Measurements from ENCODE around the gene TGFBR3L. TPM values are rescaled to one million over a fixed set of nuclear protein-coding genes. Genes with fewer than 3 reads are reported as not detected.

TGFBR3L gene
- total and polyA plus RNA-seq, 2 of the 13 experiments (the other 11 are each of a cell fraction or from before 2014, with no cell fraction given) = 0.20 to 1.0 TPM

- TF ChIP-seq, protein P1, sequence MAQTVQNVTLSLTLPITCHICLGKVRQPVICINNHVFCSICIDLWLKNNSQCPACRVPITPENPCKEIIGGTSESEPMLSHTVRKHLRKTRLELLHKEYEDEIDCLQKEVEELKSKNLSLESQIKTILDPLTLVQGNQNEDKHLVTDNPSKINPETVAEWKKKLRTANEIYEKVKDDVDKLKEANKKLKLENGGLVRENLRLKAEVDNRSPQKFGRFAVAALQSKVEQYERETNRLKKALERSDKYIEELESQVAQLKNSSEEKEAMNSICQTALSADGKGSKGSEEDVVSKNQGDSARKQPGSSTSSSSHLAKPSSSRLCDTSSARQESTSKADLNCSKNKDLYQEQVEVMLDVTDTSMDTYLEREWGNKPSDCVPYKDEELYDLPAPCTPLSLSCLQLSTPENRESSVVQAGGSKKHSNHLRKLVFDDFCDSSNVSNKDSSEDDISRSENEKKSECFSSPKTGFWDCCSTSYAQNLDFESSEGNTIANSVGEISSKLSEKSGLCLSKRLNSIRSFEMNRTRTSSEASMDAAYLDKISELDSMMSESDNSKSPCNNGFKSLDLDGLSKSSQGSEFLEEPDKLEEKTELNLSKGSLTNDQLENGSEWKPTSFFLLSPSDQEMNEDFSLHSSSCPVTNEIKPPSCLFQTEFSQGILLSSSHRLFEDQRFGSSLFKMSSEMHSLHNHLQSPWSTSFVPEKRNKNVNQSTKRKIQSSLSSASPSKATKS (CRISPR knock-in tag; IDR thresholded peaks at IDR 0.05) = no peak
- TF ChIP-seq YEATS4 (CRISPR knock-in tag; IDR thresholded peaks at IDR 0.05; ENCODE audit: borderline replicate concordance) = no peak
- no peak for TF ChIP-seq MATR3 (CRISPR knock-in tag; IDR thresholded peaks at IDR 0.05)
- TF ChIP-seq TCF7 (IDR thresholded peaks at IDR 0.05; ENCODE audit: low read depth) = no peak
- TF ChIP-seq IRF2 (CRISPR knock-in tag; IDR thresholded peaks at IDR 0.05) = no peak
- no peak for TF ChIP-seq HINFP (CRISPR knock-in tag; IDR thresholded peaks at IDR 0.05; ENCODE audit: low read depth)
These were observed 49.2 kb upstream of the TGFBR3L start (continued) for GRCh38 chr19:7865262-7865911.

- no peak overlapping the region for H2AFZ ChIP-seq (ENCODE audit: low read length)
- TF ChIP-seq SMYD3 (CRISPR knock-in tag; IDR thresholded peaks at IDR 0.05) (no peak), ZNF256 (CRISPR knock-in tag; conservative IDR thresholded peaks at IDR 0.05) (no peak), JUN (CRISPR knock-in tag; IDR thresholded peaks at IDR 0.05) (no peak), SKI (IDR thresholded peaks at IDR 0.05; ENCODE audit: partially characterized antibody) (no peak), KLF12 (CRISPR knock-in tag; IDR thresholded peaks at IDR 0.05; ENCODE audit: borderline replicate concordance) (no peak), MAFF (IDR thresholded peaks at IDR 0.05; ENCODE audit: low read depth, low read length) (no peak)
- TF ChIP-seq, protein P2, sequence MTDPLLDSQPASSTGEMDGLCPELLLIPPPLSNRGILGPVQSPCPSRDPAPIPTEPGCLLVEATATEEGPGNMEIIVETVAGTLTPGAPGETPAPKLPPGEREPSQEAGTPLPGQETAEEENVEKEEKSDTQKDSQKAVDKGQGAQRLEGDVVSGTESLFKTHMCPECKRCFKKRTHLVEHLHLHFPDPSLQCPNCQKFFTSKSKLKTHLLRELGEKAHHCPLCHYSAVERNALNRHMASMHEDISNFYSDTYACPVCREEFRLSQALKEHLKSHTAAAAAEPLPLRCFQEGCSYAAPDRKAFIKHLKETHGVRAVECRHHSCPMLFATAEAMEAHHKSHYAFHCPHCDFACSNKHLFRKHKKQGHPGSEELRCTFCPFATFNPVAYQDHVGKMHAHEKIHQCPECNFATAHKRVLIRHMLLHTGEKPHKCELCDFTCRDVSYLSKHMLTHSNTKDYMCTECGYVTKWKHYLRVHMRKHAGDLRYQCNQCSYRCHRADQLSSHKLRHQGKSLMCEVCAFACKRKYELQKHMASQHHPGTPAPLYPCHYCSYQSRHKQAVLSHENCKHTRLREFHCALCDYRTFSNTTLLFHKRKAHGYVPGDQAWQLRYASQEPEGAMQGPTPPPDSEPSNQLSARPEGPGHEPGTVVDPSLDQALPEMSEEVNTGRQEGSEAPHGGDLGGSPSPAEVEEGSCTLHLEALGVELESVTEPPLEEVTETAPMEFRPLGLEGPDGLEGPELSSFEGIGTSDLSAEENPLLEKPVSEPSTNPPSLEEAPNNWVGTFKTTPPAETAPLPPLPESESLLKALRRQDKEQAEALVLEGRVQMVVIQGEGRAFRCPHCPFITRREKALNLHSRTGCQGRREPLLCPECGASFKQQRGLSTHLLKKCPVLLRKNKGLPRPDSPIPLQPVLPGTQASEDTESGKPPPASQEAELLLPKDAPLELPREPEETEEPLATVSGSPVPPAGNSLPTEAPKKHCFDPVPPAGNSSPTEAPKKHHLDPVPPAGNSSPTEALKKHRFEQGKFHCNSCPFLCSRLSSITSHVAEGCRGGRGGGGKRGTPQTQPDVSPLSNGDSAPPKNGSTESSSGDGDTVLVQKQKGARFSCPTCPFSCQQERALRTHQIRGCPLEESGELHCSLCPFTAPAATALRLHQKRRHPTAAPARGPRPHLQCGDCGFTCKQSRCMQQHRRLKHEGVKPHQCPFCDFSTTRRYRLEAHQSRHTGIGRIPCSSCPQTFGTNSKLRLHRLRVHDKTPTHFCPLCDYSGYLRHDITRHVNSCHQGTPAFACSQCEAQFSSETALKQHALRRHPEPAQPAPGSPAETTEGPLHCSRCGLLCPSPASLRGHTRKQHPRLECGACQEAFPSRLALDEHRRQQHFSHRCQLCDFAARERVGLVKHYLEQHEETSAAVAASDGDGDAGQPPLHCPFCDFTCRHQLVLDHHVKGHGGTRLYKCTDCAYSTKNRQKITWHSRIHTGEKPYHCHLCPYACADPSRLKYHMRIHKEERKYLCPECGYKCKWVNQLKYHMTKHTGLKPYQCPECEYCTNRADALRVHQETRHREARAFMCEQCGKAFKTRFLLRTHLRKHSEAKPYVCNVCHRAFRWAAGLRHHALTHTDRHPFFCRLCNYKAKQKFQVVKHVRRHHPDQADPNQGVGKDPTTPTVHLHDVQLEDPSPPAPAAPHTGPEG (CRISPR knock-in tag; IDR thresholded peaks at IDR 0.05) = no peak
These were observed 48.1 kb upstream of the TGFBR3L start for GRCh38 chr19:7866399-7867091.

More at GRCh38 chr19:7866399-7867091, 48.1 kb upstream of the TGFBR3L start:
- intact Hi-C loops (cut with micrococcal nuclease; ENCODE audit: unreplicated experiment) = no loop called here
- no peaks in the 10 kb centered on the region; the same call in 1 of the 2 replicates for H4K20me1 ChIP-seq (ENCODE audit: insufficient read depth, low read length)
- ChIA-PET CTCF (ENCODE audit: low intra/inter-chr PET ratio, low total read pairs) (no interaction called here), POLR2A (interaction anchor here (0.6 to 1.3 kb wide), 4 partner anchors 13 to 54 kb away, joined by 3 to 4 read pairs (median 4); partner anchors contain the start of genes LRRC8E, MAP2K7 and SNAPC2)
- no peaks in the 10 kb centered on the region for H3K36me3 ChIP-seq (replicated peaks in 1 of 2; ENCODE audit: control insufficient read depth in 1 of 2, insufficient read depth in 2 of 2, low read length in 2 of 2)
- DNase-seq (ENCODE audit: low spot score) (peak; percentile 32), ATAC-seq (no peak), FAIRE-seq (peak; percentile 51)
- H3K9ac ChIP-seq (ENCODE audit: insufficient read depth, low read depth, low read length) = no peak overlapping the region
- H3K27ac ChIP-seq (ENCODE audit: extremely low read length, insufficient read depth, low read length) = peak overlapping the region; percentile 46
- no TSS peak for BruUV-seq (replicated peaks)
- H3K9me3 ChIP-seq (ENCODE audit: low read length) = no peaks in the 10 kb centered on the region
- peaks cover 54% of the 10 kb centered on the region for H3K4me1 ChIP-seq (ENCODE audit: insufficient read depth, low read length)
- H3K27me3 ChIP-seq (ENCODE audit: control insufficient read depth in 1 of 2, insufficient read depth in 2 of 2, low read length in 2 of 2) = no peaks in the 10 kb centered on the region
- 0% methylated on average over 4 of the region's 12 CpGs for WGBS (ENCODE audit: low lambda C conversion rate)
- H3K4me2 ChIP-seq (ENCODE audit: low read depth, low read length) = peak overlapping the region; percentile 68
- H3K79me2 ChIP-seq (ENCODE audit: insufficient read depth, low read length) = no peaks in the 10 kb centered on the region
- peak overlapping the region in 1 of 3 experiments; percentile 31; a peak in 2 of 6 replicates for H3K4me3 ChIP-seq (replicated peaks in 1 of 3; ENCODE audit: insufficient read depth in 1 of 3, low read depth in 2 of 3, low read length in 3 of 3)
- in situ Hi-C loops (cut with HindIII; ENCODE audit: extremely low pct_ligation_motif_present, low pct_unique_long_range_greater_than_20kb) = no loop called here

All from HepG2 (cell line).